HepG2 (cell line): ENCODE results near the gene ARHGDIG. TPM values are rescaled to one million over a fixed set of nuclear protein-coding genes. Genes with fewer than 3 reads are reported as not detected.

Experiments
- ATM ChIP-seq: fragments of 450-650 bp; IDR thresholded peaks from 2 replicates; pipeline ENCODE4 v1.7.1; 2017; ENCODE audit warnings: mild to moderate bottlenecking, borderline replicate concordance
- NFIC ChIP-seq: IDR thresholded peaks from 2 replicates; pipeline ENCODE4 v1.6.1; 2012; ENCODE audit warnings: mild to moderate bottlenecking, low read length, inconsistent platforms
- NR3C1 ChIP-seq: sonication (generic); formaldehyde crosslinking; IDR thresholded peaks from 2 replicates; pipeline ENCODE4 v1.4.0; 2020; ENCODE audit warnings: missing genetic modification reagents
- SIN3B ChIP-seq: fragments of 150-350 bp; IDR thresholded peaks from 2 replicates; pipeline ENCODE4 v1.6.1; 2014; ENCODE audit warnings: low read length
- ZIK1 ChIP-seq: sonication (generic); formaldehyde crosslinking; IDR thresholded peaks from 2 replicates; pipeline ENCODE4 v1.5.0; 2020; ENCODE audit warnings: mild to moderate bottlenecking, low read depth, missing genetic modification reagents, borderline replicate concordance
- ZNF121 ChIP-seq: sonication (generic); formaldehyde crosslinking; IDR thresholded peaks from 2 replicates; pipeline ENCODE4 v1.5.0; 2020; ENCODE audit warnings: mild to moderate bottlenecking, missing genetic modification reagents
- ZNF546 ChIP-seq: sonication (generic); formaldehyde crosslinking; conservative IDR thresholded peaks from 2 replicates; pipeline ENCODE4 v1.8.1; 2023; ENCODE audit warnings: mild to moderate bottlenecking, missing genetic modification reagents
- ZNF83 ChIP-seq: sonication (generic); formaldehyde crosslinking; IDR thresholded peaks from 2 replicates; pipeline ENCODE4 v1.4.0; 2020; ENCODE audit warnings: missing genetic modification reagents, mild to moderate bottlenecking, borderline replicate concordance
- polyA plus RNA-seq, 8 experiments: library from polyadenylated mRNA; depleted of rRNA in 3 of 8; stranded (reverse) in 7 of 8; unstranded in 1 of 8; fragments of >200 nt; fragmentation: Illumina TruSeq in 4 of 8; extraction: Trizol in 4 of 8; gene quantifications; 2 replicates each; pipeline versions ENCODE4 v1.2.1 to v1.2.3, GENCODE V29; 2011 to 2016; ENCODE audit warnings: low read depth in 4 of 8, missing spikeins in 1 of 8, mixed read lengths in 1 of 8; ENCODE audit not compliant: insufficient read depth in 1 of 8
- total RNA-seq, 5 experiments: library from RNA; depleted of rRNA; stranded (reverse); fragments of >200 nt; fragmentation: Illumina TruSeq; extraction: Trizol; gene quantifications; 2 replicates each; pipeline ENCODE4 v1.2.3, GENCODE V29; 2016; ENCODE audit warnings: low read depth in 1 of 5
- TF ChIP-seq, protein P1 (sequence below): sonication (generic); formaldehyde crosslinking; IDR thresholded peaks from 2 replicates; pipeline ENCODE4 v1.4.0; 2020; ENCODE audit warnings: low read depth, missing genetic modification reagents
- TF ChIP-seq, protein P2 (sequence below): IDR thresholded peaks from 2 replicates; pipeline ENCODE4 v1.6.1; 2016; ENCODE audit warnings: missing compliant biosample characterization, missing genetic modification reagents, borderline replicate concordance
- TF ChIP-seq, protein P3 (sequence below): sonication (generic); formaldehyde crosslinking; IDR thresholded peaks from 2 replicates; pipeline ENCODE4 v1.5.1; 2020; ENCODE audit warnings: missing genetic modification reagents, mild to moderate bottlenecking, borderline replicate concordance
- TF ChIP-seq, protein P4 (sequence below): sonication (generic); formaldehyde crosslinking; IDR thresholded peaks from 2 replicates; pipeline ENCODE4 v1.4.0; 2020; ENCODE audit warnings: missing genetic modification reagents, borderline replicate concordance
- TF ChIP-seq, protein P5 (sequence below): sonication (generic); formaldehyde crosslinking; IDR thresholded peaks from 2 replicates; pipeline ENCODE4 v1.4.0; 2020; ENCODE audit warnings: missing genetic modification reagents

The ARHGDIG gene
- total and polyA plus RNA-seq, 2 of the 13 experiments (the other 11 are each of a cell fraction or from before 2014, with no cell fraction given) = 0.24 to 0.48 TPM

DNA sequence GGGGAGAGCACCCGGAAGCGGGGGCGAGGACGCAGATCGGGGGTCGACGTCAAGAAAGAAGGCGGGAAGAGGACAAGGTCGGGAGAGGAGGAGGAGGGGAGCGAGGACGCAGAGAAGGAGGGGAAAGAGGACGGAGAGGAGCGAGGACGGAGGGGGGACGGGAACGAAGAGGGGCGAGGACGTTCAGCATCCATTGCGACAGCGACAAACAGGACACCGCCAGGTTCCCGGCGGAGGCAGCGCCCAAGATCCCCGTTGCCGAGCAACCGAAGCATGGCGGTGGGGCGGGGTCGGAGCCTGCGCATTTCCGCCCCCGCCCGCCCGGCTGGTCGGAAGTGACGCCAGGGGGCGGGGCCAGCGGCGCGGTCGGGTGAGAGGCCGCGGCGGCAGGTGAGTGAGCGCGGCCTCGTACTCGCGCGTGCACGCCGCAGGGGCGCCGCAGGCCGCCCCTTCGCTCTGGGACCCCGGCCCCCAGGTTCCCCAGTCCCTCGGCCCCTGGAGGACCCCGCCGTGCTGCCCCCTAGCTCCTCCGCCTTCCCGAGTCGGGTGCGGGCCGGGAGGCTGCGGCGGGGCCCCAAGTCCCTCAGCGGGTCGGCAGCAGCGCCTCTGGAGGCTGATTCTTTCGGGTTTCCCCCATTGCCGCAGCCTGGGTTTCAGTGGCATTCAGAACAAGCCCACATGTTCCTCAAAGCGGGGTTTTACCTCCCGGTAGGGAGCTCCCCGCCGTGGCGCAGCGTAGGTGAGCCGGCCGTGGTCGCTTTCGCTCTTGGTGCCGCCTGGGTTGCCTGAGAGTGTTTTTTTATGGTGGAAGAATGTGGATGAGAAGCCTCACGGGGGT is 45.7 kb upstream of the ARHGDIG start, which contains the start of gene FAM234A (continued):
- TF ChIP-seq ZNF546 = peak; percentile 58; the same call in 1 of the 2 replicates
- no peak for TF ChIP-seq SIN3B
- TF ChIP-seq, protein P1, sequence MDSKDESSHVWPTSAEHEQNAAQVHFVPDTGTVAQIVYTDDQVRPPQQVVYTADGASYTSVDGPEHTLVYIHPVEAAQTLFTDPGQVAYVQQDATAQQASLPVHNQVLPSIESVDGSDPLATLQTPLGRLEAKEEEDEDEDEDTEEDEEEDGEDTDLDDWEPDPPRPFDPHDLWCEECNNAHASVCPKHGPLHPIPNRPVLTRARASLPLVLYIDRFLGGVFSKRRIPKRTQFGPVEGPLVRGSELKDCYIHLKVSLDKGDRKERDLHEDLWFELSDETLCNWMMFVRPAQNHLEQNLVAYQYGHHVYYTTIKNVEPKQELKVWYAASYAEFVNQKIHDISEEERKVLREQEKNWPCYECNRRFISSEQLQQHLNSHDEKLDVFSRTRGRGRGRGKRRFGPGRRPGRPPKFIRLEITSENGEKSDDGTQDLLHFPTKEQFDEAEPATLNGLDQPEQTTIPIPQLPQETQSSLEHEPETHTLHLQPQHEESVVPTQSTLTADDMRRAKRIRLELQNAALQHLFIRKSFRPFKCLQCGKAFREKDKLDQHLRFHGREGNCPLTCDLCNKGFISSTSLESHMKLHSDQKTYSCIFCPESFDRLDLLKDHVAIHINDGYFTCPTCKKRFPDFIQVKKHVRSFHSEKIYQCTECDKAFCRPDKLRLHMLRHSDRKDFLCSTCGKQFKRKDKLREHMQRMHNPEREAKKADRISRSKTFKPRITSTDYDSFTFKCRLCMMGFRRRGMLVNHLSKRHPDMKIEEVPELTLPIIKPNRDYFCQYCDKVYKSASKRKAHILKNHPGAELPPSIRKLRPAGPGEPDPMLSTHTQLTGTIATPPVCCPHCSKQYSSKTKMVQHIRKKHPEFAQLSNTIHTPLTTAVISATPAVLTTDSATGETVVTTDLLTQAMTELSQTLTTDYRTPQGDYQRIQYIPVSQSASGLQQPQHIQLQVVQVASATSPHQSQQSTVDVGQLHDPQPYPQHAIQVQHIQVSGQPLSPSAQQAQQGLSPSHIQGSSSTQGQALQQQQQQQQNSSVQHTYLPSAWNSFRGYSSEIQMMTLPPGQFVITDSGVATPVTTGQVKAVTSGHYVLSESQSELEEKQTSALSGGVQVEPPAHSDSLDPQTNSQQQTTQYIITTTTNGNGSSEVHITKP = no peak
- TF ChIP-seq ZIK1 (CRISPR knock-in tag) = 0 out of 2 replicates have a peak, but pooled peaks have one; percentile 41
- TF ChIP-seq ZNF83 (CRISPR knock-in tag) = no peak
- TF ChIP-seq, protein P2, sequence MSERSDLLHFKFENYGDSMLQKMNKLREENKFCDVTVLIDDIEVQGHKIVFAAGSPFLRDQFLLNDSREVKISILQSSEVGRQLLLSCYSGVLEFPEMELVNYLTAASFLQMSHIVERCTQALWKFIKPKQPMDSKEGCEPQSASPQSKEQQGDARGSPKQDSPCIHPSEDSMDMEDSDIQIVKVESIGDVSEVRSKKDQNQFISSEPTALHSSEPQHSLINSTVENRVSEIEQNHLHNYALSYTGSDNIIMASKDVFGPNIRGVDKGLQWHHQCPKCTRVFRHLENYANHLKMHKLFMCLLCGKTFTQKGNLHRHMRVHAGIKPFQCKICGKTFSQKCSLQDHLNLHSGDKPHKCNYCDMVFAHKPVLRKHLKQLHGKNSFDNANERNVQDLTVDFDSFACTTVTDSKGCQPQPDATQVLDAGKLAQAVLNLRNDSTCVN (CRISPR knock-in tag) = peak; percentile 67; the same call in 1 of the 2 replicates
- no peak for TF ChIP-seq ZNF121 (CRISPR knock-in tag)
- TF ChIP-seq ATM = no peak
- TF ChIP-seq NR3C1 (CRISPR knock-in tag) = no peak
- TF ChIP-seq, protein P3, sequence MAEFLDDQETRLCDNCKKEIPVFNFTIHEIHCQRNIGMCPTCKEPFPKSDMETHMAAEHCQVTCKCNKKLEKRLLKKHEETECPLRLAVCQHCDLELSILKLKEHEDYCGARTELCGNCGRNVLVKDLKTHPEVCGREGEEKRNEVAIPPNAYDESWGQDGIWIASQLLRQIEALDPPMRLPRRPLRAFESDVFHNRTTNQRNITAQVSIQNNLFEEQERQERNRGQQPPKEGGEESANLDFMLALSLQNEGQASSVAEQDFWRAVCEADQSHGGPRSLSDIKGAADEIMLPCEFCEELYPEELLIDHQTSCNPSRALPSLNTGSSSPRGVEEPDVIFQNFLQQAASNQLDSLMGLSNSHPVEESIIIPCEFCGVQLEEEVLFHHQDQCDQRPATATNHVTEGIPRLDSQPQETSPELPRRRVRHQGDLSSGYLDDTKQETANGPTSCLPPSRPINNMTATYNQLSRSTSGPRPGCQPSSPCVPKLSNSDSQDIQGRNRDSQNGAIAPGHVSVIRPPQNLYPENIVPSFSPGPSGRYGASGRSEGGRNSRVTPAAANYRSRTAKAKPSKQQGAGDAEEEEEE = no peak
- no peak for TF ChIP-seq NFIC
- TF ChIP-seq, protein P4, sequence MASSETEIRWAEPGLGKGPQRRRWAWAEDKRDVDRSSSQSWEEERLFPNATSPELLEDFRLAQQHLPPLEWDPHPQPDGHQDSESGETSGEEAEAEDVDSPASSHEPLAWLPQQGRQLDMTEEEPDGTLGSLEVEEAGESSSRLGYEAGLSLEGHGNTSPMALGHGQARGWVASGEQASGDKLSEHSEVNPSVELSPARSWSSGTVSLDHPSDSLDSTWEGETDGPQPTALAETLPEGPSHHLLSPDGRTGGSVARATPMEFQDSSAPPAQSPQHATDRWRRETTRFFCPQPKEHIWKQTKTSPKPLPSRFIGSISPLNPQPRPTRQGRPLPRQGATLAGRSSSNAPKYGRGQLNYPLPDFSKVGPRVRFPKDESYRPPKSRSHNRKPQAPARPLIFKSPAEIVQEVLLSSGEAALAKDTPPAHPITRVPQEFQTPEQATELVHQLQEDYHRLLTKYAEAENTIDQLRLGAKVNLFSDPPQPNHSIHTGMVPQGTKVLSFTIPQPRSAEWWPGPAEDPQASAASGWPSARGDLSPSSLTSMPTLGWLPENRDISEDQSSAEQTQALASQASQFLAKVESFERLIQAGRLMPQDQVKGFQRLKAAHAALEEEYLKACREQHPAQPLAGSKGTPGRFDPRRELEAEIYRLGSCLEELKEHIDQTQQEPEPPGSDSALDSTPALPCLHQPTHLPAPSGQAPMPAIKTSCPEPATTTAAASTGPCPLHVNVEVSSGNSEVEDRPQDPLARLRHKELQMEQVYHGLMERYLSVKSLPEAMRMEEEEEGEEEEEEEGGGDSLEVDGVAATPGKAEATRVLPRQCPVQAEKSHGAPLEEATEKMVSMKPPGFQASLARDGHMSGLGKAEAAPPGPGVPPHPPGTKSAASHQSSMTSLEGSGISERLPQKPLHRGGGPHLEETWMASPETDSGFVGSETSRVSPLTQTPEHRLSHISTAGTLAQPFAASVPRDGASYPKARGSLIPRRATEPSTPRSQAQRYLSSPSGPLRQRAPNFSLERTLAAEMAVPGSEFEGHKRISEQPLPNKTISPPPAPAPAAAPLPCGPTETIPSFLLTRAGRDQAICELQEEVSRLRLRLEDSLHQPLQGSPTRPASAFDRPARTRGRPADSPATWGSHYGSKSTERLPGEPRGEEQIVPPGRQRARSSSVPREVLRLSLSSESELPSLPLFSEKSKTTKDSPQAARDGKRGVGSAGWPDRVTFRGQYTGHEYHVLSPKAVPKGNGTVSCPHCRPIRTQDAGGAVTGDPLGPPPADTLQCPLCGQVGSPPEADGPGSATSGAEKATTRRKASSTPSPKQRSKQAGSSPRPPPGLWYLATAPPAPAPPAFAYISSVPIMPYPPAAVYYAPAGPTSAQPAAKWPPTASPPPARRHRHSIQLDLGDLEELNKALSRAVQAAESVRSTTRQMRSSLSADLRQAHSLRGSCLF (CRISPR knock-in tag) = no peak
- TF ChIP-seq, protein P5, sequence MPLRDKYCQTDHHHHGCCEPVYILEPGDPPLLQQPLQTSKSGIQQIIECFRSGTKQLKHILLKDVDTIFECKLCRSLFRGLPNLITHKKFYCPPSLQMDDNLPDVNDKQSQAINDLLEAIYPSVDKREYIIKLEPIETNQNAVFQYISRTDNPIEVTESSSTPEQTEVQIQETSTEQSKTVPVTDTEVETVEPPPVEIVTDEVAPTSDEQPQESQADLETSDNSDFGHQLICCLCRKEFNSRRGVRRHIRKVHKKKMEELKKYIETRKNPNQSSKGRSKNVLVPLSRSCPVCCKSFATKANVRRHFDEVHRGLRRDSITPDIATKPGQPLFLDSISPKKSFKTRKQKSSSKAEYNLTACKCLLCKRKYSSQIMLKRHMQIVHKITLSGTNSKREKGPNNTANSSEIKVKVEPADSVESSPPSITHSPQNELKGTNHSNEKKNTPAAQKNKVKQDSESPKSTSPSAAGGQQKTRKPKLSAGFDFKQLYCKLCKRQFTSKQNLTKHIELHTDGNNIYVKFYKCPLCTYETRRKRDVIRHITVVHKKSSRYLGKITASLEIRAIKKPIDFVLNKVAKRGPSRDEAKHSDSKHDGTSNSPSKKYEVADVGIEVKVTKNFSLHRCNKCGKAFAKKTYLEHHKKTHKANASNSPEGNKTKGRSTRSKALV (CRISPR knock-in tag) = no peak; the same call in 1 of the 2 replicates
